Loucy (cell line): ENCODE results near the gene PRDM7.
"Not testable (repeated sequence)": the region's sequence is repeated elsewhere in the genome, so short reads cannot be mapped to it uniquely, and the experiment has no call there.

Source experiments
- EZH2phosphoT487 ChIP-seq: fragments of 200-600 bp; IDR thresholded peaks from 2 replicates; pipeline ENCODE4 v1.6.1; 2018; ENCODE audit warnings: antibody characterized with exemption, mild to moderate bottlenecking, moderate library complexity, borderline replicate concordance
- TF ChIP-seq, protein P1 (sequence below): fragments of 200-600 bp; sonication (generic); conservative IDR thresholded peaks from 2 replicates; pipeline ENCODE4 v1.5.1; 2014; ENCODE audit warnings: mild to moderate bottlenecking, antibody characterized with exemption, low read length

DNA sequence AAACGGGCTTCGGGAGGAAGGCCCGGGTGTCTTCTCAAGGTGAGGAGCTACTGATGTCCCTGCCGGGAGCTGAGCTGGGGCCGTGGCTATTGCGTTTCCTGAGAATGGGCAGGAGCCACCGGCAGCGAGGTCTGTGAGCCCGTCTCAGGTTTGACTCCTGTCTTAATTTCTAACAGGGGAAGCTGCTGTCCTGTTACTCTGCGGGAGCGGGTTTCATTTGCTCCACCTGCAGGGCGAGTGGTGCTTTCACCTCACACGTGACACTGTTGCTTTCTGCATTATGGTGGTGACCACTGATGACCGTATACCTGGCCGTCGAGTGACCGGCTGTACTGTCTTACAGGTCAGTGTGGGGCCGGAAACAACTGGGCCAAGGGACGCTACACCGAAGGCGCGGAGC, 17.7 kb upstream of the PRDM7 start:
- TF ChIP-seq, protein P1, sequence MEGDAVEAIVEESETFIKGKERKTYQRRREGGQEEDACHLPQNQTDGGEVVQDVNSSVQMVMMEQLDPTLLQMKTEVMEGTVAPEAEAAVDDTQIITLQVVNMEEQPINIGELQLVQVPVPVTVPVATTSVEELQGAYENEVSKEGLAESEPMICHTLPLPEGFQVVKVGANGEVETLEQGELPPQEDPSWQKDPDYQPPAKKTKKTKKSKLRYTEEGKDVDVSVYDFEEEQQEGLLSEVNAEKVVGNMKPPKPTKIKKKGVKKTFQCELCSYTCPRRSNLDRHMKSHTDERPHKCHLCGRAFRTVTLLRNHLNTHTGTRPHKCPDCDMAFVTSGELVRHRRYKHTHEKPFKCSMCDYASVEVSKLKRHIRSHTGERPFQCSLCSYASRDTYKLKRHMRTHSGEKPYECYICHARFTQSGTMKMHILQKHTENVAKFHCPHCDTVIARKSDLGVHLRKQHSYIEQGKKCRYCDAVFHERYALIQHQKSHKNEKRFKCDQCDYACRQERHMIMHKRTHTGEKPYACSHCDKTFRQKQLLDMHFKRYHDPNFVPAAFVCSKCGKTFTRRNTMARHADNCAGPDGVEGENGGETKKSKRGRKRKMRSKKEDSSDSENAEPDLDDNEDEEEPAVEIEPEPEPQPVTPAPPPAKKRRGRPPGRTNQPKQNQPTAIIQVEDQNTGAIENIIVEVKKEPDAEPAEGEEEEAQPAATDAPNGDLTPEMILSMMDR: not testable (repeated sequence)
- TF ChIP-seq EZH2phosphoT487: not testable (repeated sequence)
